ENCODE measurements around the gene NEGR1. TPM values are rescaled to one million over a fixed set of nuclear protein-coding genes. Genes with fewer than 3 reads are reported as not detected.

Gene NEGR1
- total and polyA plus RNA-seq, 7 donors = 0.69 to 69.2 (median 42.5) TPM

- Histone ChIP-seq H3K36me3 (no peaks in the 10 kb centered on the region), H3K4me3 (no peak overlapping the region), H3K9me3 (no peaks in the 10 kb centered on the region), H3K27ac (peak overlapping the region; percentile 49 to 66 (median 55)), H3K4me1 (peaks cover 0 to 46% (median 36%) of the 10 kb centered on the region in 4 donors), H3K27me3 (no peaks in the 10 kb centered on the region)
- TF ChIP-seq, protein P1, sequence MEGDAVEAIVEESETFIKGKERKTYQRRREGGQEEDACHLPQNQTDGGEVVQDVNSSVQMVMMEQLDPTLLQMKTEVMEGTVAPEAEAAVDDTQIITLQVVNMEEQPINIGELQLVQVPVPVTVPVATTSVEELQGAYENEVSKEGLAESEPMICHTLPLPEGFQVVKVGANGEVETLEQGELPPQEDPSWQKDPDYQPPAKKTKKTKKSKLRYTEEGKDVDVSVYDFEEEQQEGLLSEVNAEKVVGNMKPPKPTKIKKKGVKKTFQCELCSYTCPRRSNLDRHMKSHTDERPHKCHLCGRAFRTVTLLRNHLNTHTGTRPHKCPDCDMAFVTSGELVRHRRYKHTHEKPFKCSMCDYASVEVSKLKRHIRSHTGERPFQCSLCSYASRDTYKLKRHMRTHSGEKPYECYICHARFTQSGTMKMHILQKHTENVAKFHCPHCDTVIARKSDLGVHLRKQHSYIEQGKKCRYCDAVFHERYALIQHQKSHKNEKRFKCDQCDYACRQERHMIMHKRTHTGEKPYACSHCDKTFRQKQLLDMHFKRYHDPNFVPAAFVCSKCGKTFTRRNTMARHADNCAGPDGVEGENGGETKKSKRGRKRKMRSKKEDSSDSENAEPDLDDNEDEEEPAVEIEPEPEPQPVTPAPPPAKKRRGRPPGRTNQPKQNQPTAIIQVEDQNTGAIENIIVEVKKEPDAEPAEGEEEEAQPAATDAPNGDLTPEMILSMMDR (IDR thresholded peaks at IDR 0.05) = no peak
- no peak for TF ChIP-seq POLR2A (IDR thresholded peaks at IDR 0.05)
- no peak for TF ChIP-seq POLR2AphosphoS5 (IDR thresholded peaks at IDR 0.05)
- TF ChIP-seq EP300 (IDR thresholded peaks at IDR 0.05) = no peak
- intact Hi-C loops (cut with DNase I) = no loop called here
- no peak for DNase-seq
Observed at GRCh38 chr1:72182859-72183258, 99.5 kb downstream of the NEGR1 start.

- 74 to 84% methylated on average over 2 of the region's 2 CpGs for WGBS, 2 donors
- DNase-seq = no peak
- H3K9me3 ChIP-seq = no peaks in the 10 kb centered on the region
Observed at GRCh38 chr1:72178266-72178665, 104.1 kb downstream of the NEGR1 start.

GRCh38 chr1:72177711-72178110, 104.6 kb downstream of the NEGR1 start:
- H3K36me3 ChIP-seq = no peaks in the 10 kb centered on the region
- no peaks in the 10 kb centered on the region for H3K9me3 ChIP-seq
- H3K27ac ChIP-seq = peak overlapping the region in 2 of 4 donors; percentile 30 to 49
- no peak for TF ChIP-seq EP300 (IDR thresholded peaks at IDR 0.05)
- TF ChIP-seq POLR2AphosphoS5 (IDR thresholded peaks at IDR 0.05) = peak in 1 of 4 donors; percentile 5
- no peak for DNase-seq
- H3K4me3 ChIP-seq = no peak overlapping the region
- no peaks in the 10 kb centered on the region for H3K27me3 ChIP-seq
- H3K4me1 ChIP-seq = peaks cover 0 to 15% (median 12%) of the 10 kb centered on the region in 4 donors
- intact Hi-C loops (cut with DNase I) = no loop called here
- WGBS, 2 donors = 79 to 86% methylated on average over 1 of the region's 1 CpG

More at GRCh38 chr1:72178266-72178665, 104.1 kb downstream of the NEGR1 start:
- Histone ChIP-seq H3K27ac (peak overlapping the region in 2 of 4 donors; percentile 30 to 49), H3K36me3 (no peaks in the 10 kb centered on the region), H3K4me1 (peaks cover 0 to 20% (median 16%) of the 10 kb centered on the region in 4 donors), H3K27me3 (no peaks in the 10 kb centered on the region), H3K4me3 (no peak overlapping the region)
- intact Hi-C loops (cut with DNase I) = no loop called here
- TF ChIP-seq POLR2A (IDR thresholded peaks at IDR 0.05) (no peak), POLR2AphosphoS5 (IDR thresholded peaks at IDR 0.05) (peak in 2 of 4 donors; percentile 19 to 45)

DNA sequence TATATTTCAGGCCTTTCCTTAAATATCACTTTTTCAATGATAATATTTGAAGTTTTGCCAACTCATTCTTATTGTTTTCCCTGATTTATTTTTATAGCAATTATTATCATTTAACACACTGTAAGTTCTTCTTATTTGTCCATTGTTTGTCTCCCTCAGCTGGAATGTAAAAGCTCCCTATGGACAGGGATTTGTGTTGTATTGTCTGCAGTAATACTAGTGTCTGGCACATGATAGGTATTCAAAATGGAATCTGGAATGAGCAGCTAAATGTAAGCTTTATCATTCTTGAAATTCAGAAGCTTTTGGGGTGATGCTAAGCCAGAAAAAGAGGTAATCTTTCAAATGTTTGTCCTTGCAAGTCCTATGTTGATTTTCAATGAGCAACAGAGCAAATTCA, 112.1 kb downstream of the NEGR1 start:
- Histone ChIP-seq H3K27me3 (no peaks in the 10 kb centered on the region), H3K4me1 (peaks cover 0 to 7% (median 3%) of the 10 kb centered on the region in 4 donors), H3K4me3 (no peak overlapping the region), H3K36me3 (no peaks in the 10 kb centered on the region), H3K9me3 (no peaks in the 10 kb centered on the region), H3K27ac (no peak overlapping the region)
- intact Hi-C loops (cut with DNase I) = no loop called here
- DNase-seq = no peak
- TF ChIP-seq EP300 (IDR thresholded peaks at IDR 0.05) (no peak), POLR2AphosphoS5 (IDR thresholded peaks at IDR 0.05) (no peak)
- TF ChIP-seq, protein P1 (IDR thresholded peaks at IDR 0.05) = no peak

- Histone ChIP-seq H3K27me3 (no peaks in the 10 kb centered on the region), H3K4me3 (no peak overlapping the region), H3K4me1 (peaks cover 0 to 7% (median 3%) of the 10 kb centered on the region in 4 donors), H3K36me3 (no peaks in the 10 kb centered on the region), H3K9me3 (no peaks in the 10 kb centered on the region), H3K27ac (no peak overlapping the region)
- 91 to 92% methylated on average over 2 of the region's 2 CpGs for WGBS, 2 donors
- TF ChIP-seq, protein P1 (IDR thresholded peaks at IDR 0.05) = no peak
- TF ChIP-seq EP300 (IDR thresholded peaks at IDR 0.05) (no peak), POLR2AphosphoS5 (IDR thresholded peaks at IDR 0.05) (no peak), POLR2A (IDR thresholded peaks at IDR 0.05) (no peak)
- intact Hi-C loops (cut with DNase I) = no loop called here
- DNase-seq = no peak
Observed at GRCh38 chr1:72166426-72166825, 115.9 kb downstream of the NEGR1 start.

DNA sequence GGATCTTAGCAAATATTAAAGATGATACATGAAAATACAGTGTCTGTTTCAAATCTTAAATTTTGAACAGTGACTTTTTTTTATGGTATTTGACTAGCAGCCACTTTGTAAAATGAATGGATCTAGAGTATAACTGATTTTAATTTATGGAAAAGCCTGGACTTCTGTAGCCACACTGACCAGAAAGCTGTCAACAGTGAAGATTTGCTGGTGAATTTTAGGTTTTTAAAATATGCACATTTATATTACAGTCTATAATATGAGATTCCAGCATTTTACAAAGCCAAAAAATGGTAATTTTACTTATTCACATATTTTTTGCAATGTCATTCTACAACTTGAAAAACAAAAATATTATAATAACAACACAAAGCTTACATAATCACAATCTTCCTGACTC, 131.8 kb downstream of the NEGR1 start:
- intact Hi-C loops (cut with DNase I) = no loop called here
- Histone ChIP-seq H3K27me3 (no peaks in the 10 kb centered on the region), H3K4me1 (peaks cover 0 to 3% (median 0%) of the 10 kb centered on the region in 4 donors), H3K36me3 (no peaks in the 10 kb centered on the region), H3K27ac (no peak overlapping the region), H3K9me3 (no peaks in the 10 kb centered on the region), H3K4me3 (no peak overlapping the region)
- no peak for TF ChIP-seq POLR2A (IDR thresholded peaks at IDR 0.05)
- no peak for TF ChIP-seq POLR2AphosphoS5 (IDR thresholded peaks at IDR 0.05)
- no peak for DNase-seq
